GM21717 (cell line): ENCODE results near the gene ICAM2.

Experiments used
- ATAC-seq: cut with Tn5 transposase; IDR thresholded peaks from one replicate; pipeline ENCODE4 v1.9.1; 2021; ENCODE audit warnings: mild to moderate bottlenecking, moderate library complexity; ENCODE audit not compliant: unreplicated experiment

ICAM2 gene

GRCh38 chr17:64020056-64020766 lies at the start of gene ICAM2:
TSS of gene ICAM2 (minus strand) at chr17:64020633. CDS start at chr17:64006691, 13,942 bp downstream.
- ATAC-seq, result peak; percentile 60

GRCh38 chr17:64070213-64070612 lies 49.8 kb upstream of the ICAM2 start:
- ATAC-seq, result no peak

- no peak for ATAC-seq
These were observed 48.7 kb upstream of the ICAM2 start for GRCh38 chr17:64069143-64069542.

GRCh38 chr17:64067657-64068056 lies 47.2 kb upstream of the ICAM2 start:
- ATAC-seq, result no peak

GRCh38 chr17:64066716-64067115 lies 46.3 kb upstream of the ICAM2 start:
- ATAC-seq, result no peak

GRCh38 chr17:64065161-64065560 lies 44.7 kb upstream of the ICAM2 start:
- ATAC-seq, result no peak

- ATAC-seq, result no peak
These were observed 43.9 kb upstream of the ICAM2 start for GRCh38 chr17:64064331-64064730.

- no peak for ATAC-seq
These were observed 43.4 kb upstream of the ICAM2 start for GRCh38 chr17:64063766-64064224.

GRCh38 chr17:64063088-64063487 lies 42.7 kb upstream of the ICAM2 start:
- no peak for ATAC-seq

- peak; percentile 61 for ATAC-seq
These were observed 40.9 kb upstream of the ICAM2 start for GRCh38 chr17:64061178-64061898.

- no peak for ATAC-seq
These were observed 39.9 kb upstream of the ICAM2 start for GRCh38 chr17:64060331-64060730.

GRCh38 chr17:64059756-64060155 lies 39.3 kb upstream of the ICAM2 start:
- no peak for ATAC-seq

- no peak for ATAC-seq
These were observed 38.2 kb upstream of the ICAM2 start for GRCh38 chr17:64058621-64059020.

- no peak for ATAC-seq
These were observed 37.3 kb upstream of the ICAM2 start for GRCh38 chr17:64057701-64058263.

GRCh38 chr17:64056269-64057005 lies 36.0 kb upstream of the ICAM2 start:
- peak; percentile 71 for ATAC-seq

GRCh38 chr17:64055183-64056142 lies 35.0 kb upstream of the ICAM2 start:
- ATAC-seq, result no peak

- ATAC-seq, result no peak
These were observed 33.9 kb upstream of the ICAM2 start for GRCh38 chr17:64054304-64054703.

GRCh38 chr17:64053101-64053500 lies 32.7 kb upstream of the ICAM2 start:
- ATAC-seq, result no peak

GRCh38 chr17:64051153-64051552 lies 30.7 kb upstream of the ICAM2 start:
- no peak for ATAC-seq

GRCh38 chr17:64048805-64049204 lies 28.4 kb upstream of the ICAM2 start:
- ATAC-seq, result no peak
